GM12873 (cell line): ENCODE data around the gene CTSZ.

Experiments used
- TF ChIP-seq, protein P1 (sequence below): IDR thresholded peaks from 2 replicates; pipeline ENCODE4 v1.5.1; 2012; ENCODE audit warnings: low read depth, mild to moderate bottlenecking, moderate library complexity, low read length, control low read depth; ENCODE audit not compliant: insufficient read depth; ENCODE audit errors: missing control alignments

CTSZ gene

DNA sequence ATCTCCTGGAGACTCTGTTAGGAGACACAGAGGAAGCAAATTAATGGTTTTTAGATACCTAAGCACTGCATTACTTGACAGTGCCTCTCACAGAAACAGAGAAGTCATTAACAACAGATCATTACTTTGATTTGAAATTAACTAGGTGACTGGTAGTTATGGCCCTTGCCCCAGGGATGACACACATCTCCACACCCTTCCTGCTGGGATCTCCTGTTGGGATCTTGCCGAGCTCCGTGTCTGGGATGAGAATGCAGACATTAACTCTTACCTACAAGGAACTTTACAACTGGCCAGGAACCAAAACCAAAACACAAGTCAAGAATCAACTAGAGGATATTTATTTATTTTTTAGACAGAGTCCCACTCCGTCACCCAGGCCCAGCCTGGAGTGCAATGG, 37.7 kb upstream of the CTSZ start:
- TF ChIP-seq, protein P1, sequence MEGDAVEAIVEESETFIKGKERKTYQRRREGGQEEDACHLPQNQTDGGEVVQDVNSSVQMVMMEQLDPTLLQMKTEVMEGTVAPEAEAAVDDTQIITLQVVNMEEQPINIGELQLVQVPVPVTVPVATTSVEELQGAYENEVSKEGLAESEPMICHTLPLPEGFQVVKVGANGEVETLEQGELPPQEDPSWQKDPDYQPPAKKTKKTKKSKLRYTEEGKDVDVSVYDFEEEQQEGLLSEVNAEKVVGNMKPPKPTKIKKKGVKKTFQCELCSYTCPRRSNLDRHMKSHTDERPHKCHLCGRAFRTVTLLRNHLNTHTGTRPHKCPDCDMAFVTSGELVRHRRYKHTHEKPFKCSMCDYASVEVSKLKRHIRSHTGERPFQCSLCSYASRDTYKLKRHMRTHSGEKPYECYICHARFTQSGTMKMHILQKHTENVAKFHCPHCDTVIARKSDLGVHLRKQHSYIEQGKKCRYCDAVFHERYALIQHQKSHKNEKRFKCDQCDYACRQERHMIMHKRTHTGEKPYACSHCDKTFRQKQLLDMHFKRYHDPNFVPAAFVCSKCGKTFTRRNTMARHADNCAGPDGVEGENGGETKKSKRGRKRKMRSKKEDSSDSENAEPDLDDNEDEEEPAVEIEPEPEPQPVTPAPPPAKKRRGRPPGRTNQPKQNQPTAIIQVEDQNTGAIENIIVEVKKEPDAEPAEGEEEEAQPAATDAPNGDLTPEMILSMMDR = no peak

DNA sequence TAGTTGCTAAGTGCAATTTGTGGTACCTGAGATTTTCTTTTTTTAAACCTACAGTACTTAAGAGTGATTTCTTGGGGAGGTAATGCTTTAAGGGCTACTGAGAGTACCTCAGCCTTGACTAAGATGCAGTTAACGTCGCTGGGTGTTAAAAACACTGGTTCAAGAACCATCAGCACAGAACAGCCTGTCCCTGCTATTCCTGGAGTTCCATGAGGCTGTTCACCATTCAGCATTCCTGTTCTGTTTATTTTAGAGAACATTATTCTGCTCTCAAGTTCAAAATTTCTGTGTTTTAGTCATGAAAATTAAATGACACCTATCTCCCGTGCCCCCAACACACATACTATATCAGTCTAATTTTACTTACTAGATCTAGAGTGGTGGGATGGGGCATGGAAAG, 37.2 kb upstream of the CTSZ start:
- TF ChIP-seq, protein P1 = no peak

DNA sequence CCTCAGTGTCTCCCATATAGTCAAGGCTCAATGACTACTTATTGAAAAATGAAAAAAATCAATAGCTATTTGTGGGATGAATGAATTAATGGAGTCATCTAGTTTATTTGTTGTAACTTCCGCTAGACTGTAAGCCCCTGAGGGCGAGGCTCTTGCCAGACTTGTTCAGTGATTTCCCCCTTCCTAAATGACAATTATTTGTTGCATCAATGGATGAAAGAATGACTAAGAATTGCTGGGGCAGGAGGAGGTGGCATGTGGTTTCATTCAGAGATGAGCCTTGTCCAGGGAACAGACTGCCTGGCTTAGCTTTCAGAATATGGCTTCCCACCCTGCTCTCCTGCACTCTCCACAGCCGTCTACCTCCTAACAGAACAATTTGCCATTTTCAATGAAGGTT, 36.6 kb upstream of the CTSZ start:
- TF ChIP-seq, protein P1 = no peak

DNA sequence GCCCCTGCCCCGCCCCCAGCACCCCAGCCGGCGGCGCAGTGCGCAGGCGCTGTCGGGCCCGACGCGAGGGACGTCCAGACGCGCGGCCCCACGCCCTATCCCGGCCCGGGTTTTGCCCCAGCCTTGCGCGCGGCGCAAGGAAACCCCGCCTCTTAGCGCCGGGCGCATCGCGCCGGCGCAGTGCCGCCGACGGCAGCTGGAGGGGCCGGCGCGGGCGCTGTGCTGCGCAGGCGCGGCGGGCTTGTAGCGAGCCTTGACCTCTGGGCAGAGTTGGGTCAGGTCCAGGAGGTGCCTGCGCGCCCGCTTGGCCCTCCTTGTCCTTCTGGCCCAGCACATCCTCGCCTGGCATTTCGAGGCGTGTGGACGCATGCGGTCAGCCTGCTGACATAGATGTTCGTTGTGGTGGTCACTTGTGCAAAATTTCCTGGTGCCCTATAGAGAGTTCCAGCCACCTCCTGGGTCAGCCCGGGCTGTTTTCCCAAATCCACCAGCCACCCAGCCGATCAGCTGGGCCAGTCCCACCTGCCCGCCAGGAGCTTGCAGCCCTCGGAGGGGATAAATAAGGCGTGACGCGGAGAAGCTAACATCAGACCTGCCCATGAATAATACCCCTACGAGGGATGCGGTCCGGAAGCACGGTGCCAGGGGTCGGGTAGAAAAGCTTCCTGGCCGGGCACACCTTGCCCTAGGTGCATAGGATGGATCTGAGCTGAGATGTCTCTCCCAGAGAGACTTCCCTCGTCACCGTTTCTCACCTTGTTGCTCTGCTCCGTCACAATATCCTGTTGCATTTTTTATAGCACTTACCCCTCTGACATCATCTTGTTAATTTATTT, 36.0 kb upstream of the CTSZ start:
- TF ChIP-seq, protein P1 = no peak

DNA sequence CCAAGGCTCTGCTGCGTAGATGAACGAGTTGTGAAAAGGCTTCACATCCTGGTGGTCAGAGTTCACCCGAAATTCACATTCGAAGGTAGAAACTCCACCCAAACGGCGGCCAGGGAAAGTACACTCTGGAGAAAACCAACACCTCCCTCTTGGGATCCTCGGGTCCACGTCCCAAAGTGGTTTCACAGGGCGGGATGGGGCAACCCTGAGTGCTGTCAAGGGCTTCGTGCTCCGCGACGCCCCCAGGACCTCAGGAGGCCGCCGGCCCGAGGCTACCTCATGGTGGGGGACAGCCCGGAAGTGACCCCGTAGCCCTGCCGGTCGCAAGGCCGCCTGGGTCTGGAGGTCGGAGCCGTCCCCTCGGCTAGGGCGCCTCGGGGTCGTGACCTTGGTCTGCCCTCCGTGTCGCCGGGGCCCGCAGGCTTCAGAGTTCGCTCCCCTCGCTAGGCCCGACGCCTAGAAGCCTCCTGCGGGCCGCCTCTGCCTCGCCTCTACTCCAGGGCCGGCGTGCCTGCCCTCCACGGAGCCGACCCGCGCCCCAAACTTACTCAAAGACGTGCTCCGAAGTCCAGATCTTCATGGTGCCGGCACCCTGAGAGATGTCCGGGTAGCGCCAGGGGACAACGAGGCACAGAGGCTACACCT, 35.2 kb upstream of the CTSZ start, which contains the start of gene PRELID3B:
Gene PRELID3B, minus strand, starts transcription at position 636 of the 645 bp plus-strand sequence. Its CDS starts 56 bp downstream, at position 580.
- TF ChIP-seq, protein P1 = no peak

DNA sequence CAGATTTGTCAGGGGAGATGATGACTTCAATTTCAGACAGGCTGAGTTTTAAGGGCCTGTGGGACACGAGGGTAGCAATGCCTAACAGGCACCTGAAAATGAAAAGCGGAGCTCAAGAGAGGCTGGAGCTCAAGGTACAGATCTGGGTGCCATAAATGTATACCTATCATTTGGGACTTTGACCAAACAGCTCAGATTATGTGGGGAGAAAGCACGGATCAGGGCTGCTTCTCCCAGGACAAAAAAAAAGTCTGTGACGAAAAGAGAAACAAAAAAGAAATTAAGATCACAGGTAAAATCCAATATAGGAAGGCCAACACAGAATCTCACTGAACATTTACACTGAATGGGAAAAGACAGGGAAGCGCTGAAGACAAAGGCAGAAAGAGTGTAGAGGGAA, 33.6 kb upstream of the CTSZ start:
- TF ChIP-seq, protein P1 = no peak

DNA sequence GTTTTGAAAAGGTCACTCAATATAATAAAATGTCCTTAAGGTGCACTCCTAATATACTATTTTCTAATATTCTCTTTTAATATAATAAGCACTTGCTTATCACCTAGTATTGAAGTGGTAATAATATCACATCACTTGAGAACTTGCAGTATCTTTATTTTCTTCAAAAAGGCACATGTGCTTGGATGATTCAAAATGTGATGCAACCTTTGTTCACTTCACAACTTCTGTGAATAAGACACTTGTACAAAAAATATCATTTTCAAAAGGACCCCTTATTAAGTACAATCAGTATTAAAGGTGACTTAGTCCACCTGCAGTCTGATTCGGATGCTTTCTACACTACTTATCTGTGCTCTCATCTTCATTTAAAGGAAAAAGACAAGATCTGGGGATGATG, 32.2 kb upstream of the CTSZ start:
- TF ChIP-seq, protein P1 = no peak
